Right atrium auricular region (tissue), 2 donors: Measurements from ENCODE around the gene LATS2. TPM values are rescaled to one million over a fixed set of nuclear protein-coding genes. Genes with fewer than 3 reads are reported as not detected.

Experiments used
- DNase-seq: peaks from one replicate; pipeline ENCODE4 v3.0.0-alpha.2; 2019; ENCODE audit warnings: low spot score
- H3K27ac ChIP-seq, 2 donors: fragments of 200-600 bp; sonication (generic); 1 replicate in 1 of 2; 2 replicates in 1 of 2; pipeline ENCODE4 v1.5.1; 2016 to 2019
- H3K27me3 ChIP-seq, 2 donors: fragments of 200-600 bp; sonication (generic); one replicate each; pipeline versions ENCODE4 v1.5.1 to v1.6.0; 2017 to 2019
- H3K36me3 ChIP-seq: fragments of 200-600 bp; sonication (generic); one replicate; pipeline ENCODE4 v1.5.1; 2016
- H3K4me1 ChIP-seq, 2 donors: fragments of 200-600 bp; sonication (generic); one replicate each; pipeline versions ENCODE4 v1.5.1 to v1.6.0; 2017 to 2019
- H3K4me3 ChIP-seq, 2 donors: fragments of 200-600 bp; sonication (generic); 1 replicate in 1 of 2; 2 replicates in 1 of 2; pipeline ENCODE4 v1.5.1; 2017 to 2019; ENCODE audit warnings: mild to moderate bottlenecking in 1 of 2, moderate library complexity in 1 of 2
- H3K9me3 ChIP-seq, 2 donors: fragments of 200-600 bp; sonication (generic); one replicate each; pipeline ENCODE4 v1.5.1; 2019
- total RNA-seq, 2 donors: library from RNA; depleted of rRNA; stranded (reverse); fragments of >200 nt; gene quantifications; one replicate each; pipeline ENCODE4 v1.1.0, GENCODE V29; 2016
- TF ChIP-seq, protein P1 (sequence below), 2 donors: fragments of 200-600 bp; sonication (generic); IDR thresholded peaks; one replicate each; pipeline ENCODE4 v1.5.1; 2019; ENCODE audit warnings: antibody characterized with exemption in 2 of 2

Gene LATS2
- total RNA-seq, 2 donors from 2014 or later, result 20.9 to 33.3 TPM

DNA sequence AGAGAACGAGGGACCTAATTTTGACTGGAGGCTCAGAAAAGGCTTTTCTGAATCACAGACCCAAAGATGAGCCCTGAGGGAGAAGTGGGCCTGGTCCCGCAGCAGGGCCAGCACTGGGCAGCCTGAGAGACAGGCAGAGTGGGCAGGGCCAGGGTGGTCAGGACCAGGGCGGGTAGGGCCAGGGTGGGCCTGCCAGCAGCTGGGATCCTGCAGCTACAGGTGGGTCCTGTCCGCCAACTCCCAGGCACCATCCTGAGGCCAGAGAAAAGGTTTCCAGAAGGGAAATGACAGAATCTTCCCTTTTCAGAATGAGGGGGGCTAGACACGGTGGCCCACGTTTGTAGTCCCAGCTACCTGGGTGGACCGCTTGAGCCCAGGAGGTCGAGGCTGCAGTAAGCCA is 23.7 kb downstream of the LATS2 start:
- no peaks in the 10 kb centered on the region for H3K27me3 ChIP-seq
- peak; percentile 47 for DNase-seq
- TF ChIP-seq, protein P1, sequence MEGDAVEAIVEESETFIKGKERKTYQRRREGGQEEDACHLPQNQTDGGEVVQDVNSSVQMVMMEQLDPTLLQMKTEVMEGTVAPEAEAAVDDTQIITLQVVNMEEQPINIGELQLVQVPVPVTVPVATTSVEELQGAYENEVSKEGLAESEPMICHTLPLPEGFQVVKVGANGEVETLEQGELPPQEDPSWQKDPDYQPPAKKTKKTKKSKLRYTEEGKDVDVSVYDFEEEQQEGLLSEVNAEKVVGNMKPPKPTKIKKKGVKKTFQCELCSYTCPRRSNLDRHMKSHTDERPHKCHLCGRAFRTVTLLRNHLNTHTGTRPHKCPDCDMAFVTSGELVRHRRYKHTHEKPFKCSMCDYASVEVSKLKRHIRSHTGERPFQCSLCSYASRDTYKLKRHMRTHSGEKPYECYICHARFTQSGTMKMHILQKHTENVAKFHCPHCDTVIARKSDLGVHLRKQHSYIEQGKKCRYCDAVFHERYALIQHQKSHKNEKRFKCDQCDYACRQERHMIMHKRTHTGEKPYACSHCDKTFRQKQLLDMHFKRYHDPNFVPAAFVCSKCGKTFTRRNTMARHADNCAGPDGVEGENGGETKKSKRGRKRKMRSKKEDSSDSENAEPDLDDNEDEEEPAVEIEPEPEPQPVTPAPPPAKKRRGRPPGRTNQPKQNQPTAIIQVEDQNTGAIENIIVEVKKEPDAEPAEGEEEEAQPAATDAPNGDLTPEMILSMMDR (IDR thresholded peaks at IDR 0.05), result no peak
- no peaks in the 10 kb centered on the region for H3K9me3 ChIP-seq
- H3K36me3 ChIP-seq, result no peaks in the 10 kb centered on the region
- peaks cover 0 to 93% of the 10 kb centered on the region in 2 donors for H3K4me1 ChIP-seq
- H3K4me3 ChIP-seq, result no peak overlapping the region
- H3K27ac ChIP-seq, result peak overlapping the region in 1 of 2 donors; percentile 32

DNA sequence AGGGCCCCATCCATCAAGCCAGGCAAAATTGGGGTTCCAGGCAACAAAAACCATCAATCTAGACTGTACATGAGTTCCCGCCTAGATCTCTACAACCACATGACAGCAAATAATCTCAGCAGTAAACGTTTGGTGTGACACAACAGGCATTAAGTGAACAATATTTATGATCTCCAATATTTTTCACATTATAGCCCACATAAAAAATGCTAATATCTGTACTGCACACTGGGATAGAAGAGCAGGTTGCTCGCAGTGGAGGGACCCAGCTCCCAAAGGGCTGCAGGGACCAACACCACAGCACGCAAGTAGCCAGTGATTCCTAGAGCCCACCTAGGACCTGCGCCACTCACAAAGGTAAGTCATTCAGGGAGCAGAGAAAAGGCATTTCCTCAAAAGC is 25.9 kb downstream of the LATS2 start:
- peaks cover 0 to 90% of the 10 kb centered on the region in 2 donors for H3K4me1 ChIP-seq
- TF ChIP-seq, protein P1 (IDR thresholded peaks at IDR 0.05), result no peak
- no peaks in the 10 kb centered on the region for H3K9me3 ChIP-seq
- DNase-seq, result peak; percentile 34
- no peaks in the 10 kb centered on the region for H3K27me3 ChIP-seq
- H3K4me3 ChIP-seq, result no peak overlapping the region
- H3K36me3 ChIP-seq, result no peaks in the 10 kb centered on the region
- H3K27ac ChIP-seq, result peak overlapping the region; percentile 78 to 92

DNA sequence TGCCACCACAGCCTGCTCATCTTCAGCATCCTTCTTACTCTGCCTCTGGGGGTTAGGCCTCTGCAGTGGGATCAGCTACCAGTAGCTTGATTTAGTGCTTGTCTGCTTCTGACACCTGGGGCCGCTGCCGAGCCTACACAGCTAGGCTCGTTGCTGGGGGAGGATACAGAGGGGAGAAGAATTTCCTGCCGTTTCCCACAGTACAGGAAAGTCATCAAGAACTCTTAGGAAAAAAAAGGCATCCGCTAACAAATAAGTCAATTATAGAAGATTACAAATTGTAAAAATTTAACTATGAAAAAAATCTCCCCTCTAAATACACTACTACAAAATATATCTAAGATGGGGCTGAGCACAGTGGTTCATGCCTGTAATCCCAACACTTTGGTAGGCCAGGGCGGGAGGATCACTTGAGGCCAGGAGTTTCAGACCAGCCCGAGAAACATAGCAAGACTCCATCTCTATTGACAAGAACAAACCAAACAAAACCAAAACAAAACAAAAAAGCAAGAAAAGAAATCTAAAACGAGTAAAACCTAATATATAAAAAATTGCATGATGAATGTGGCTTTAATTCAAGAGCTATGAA is 26.7 kb downstream of the LATS2 start:
- H3K27ac ChIP-seq, result peak overlapping the region; percentile 78 to 92
- no peaks in the 10 kb centered on the region for H3K9me3 ChIP-seq
- peak; percentile 56 for DNase-seq
- H3K27me3 ChIP-seq, result no peaks in the 10 kb centered on the region
- TF ChIP-seq, protein P1 (IDR thresholded peaks at IDR 0.05), result peak in 1 of 2 donors; percentile 60
- no peaks in the 10 kb centered on the region for H3K36me3 ChIP-seq
- H3K4me3 ChIP-seq, result no peak overlapping the region
- peaks cover 0 to 82% of the 10 kb centered on the region in 2 donors for H3K4me1 ChIP-seq

DNA sequence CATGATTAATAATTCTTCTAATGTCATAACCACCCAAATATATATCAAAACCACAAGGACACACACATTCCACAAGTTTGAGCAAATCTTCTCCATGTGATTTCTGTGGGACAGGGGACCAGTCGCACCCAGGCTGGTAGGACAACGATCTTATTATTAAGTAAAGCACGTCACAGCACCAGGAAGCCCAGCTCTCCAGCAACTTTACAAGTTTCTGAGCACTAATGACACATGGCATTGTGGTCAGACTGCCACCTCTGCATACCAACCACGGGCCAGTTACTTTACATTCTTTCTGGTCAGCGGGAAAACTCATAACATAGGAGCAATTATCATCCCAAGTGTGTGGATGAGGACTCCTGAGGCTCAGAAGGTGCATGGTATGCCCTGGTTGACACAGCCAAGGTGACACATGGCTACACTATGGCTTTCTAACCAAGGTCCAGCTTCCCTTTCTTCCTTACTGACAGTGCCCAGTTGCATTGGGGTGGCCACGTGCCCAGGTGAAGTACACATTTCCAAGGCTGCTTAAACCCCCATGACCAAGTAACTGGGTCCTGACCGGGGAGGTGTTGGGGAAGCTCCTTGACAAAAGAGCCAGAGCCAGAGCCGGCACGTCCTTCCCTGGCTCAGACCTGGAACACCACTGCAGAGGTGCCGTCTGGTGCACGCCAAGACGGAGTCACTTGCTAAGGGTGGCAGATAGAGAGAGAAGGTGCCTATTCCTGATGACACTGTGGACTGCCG is 27.4 kb downstream of the LATS2 start:
- DNase-seq, result peak; percentile 63
- H3K4me3 ChIP-seq, result no peak overlapping the region

DNA sequence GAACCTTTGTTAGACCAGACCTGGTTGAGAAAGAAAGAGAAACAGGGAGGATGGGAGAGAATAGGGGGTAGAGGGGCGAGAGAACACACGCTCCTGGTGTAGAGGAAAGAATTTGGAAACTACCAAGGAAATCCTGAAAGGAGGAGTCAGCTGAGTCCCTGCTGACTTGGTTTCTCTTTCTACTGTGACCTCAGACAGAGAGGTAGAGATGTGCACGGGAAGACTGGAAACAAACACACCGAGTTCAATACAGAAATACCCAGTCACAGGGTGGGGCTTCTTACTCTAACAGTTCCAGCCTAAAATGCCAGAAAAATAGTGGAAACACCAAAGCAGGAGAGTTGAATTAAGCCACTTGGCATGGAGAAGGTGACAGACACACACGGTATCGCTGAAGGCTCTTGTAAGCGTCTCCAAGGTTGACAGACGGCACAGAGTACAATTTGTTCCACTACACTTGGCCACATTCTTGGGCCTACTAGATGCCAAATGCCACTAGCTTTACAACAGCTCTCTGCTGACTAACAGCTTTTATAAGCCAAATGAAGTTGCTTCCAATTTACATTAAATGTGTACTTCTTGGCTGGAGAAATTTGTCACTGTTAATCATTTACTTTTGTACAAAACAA is 28.1 kb downstream of the LATS2 start:
- Histone ChIP-seq H3K27ac (peak overlapping the region; percentile 78 to 92), H3K27me3 (no peaks in the 10 kb centered on the region), H3K4me3 (peak overlapping the region in 1 of 2 donors; percentile 1), H3K36me3 (no peaks in the 10 kb centered on the region), H3K9me3 (no peaks in the 10 kb centered on the region), H3K4me1 (peaks cover 0 to 69% of the 10 kb centered on the region in 2 donors)
- peak; percentile 82 for DNase-seq
- TF ChIP-seq, protein P1 (IDR thresholded peaks at IDR 0.05), result no peak

More for the DNA sequence above, 27.4 kb downstream of the LATS2 start:
- Histone ChIP-seq H3K9me3 (no peaks in the 10 kb centered on the region), H3K4me1 (peaks cover 0 to 76% of the 10 kb centered on the region in 2 donors), H3K27me3 (no peaks in the 10 kb centered on the region), H3K36me3 (no peaks in the 10 kb centered on the region), H3K27ac (peak overlapping the region; percentile 78 to 92)
- TF ChIP-seq, protein P1 (IDR thresholded peaks at IDR 0.05), result no peak
